Measurements from ENCODE around the gene NEK2.
A peak's percentile ranks its signal among the peaks of the same experiment; 100 is the strongest.
"Not testable (repeated sequence)": the region's sequence is repeated elsewhere in the genome, so short reads cannot be mapped to it uniquely, and the experiment has no call there.

Gene NEK2

DNA sequence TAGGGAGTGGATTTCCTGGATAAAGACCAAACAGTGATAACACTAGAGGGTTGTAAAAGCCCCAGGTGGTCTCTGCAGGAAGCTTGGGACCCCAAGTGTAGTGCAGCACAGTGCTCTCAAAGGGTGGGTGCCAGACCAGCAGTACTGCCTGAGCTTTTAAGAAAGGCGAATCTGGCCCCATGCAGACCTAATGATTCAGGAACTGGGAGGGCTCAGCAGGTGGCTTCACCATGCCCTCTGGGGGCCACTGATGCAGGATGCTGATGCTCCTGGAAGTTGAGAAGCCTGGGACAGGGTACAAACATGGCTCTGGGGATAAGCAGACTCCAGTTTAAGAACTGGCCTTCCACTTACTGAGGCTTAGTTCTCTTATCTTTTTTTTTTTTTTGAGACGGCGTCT, 29.1 kb upstream of the NEK2 start:
- intact Hi-C loops (cut with micrococcal nuclease): no loop called here
- no peaks in the 10 kb centered on the region for H3K9me3 Mint-ChIP-seq
- no peak overlapping the region for H3K4me3 Mint-ChIP-seq
- H3K27ac Mint-ChIP-seq: no peak overlapping the region
- H3K27me3 Mint-ChIP-seq: peaks cover 15% of the 10 kb centered on the region
- no peaks in the 10 kb centered on the region for H3K36me3 Mint-ChIP-seq (ENCODE audit: low read depth)
- H3K4me1 Mint-ChIP-seq (ENCODE audit: low read depth): peaks cover 7% of the 10 kb centered on the region

- intact Hi-C loops (cut with micrococcal nuclease): no loop called here
- H3K9me3 Mint-ChIP-seq: no peaks in the 10 kb centered on the region
- no peaks in the 10 kb centered on the region for H3K36me3 Mint-ChIP-seq (ENCODE audit: low read depth)
- no peak overlapping the region for H3K27ac Mint-ChIP-seq
- no peak overlapping the region for H3K4me3 Mint-ChIP-seq
- H3K4me1 Mint-ChIP-seq (ENCODE audit: low read depth): peaks cover 7% of the 10 kb centered on the region
- peaks cover 21% of the 10 kb centered on the region for H3K27me3 Mint-ChIP-seq
Observed at GRCh38 chr1:211703812-211704537, 28.6 kb upstream of the NEK2 start.

DNA sequence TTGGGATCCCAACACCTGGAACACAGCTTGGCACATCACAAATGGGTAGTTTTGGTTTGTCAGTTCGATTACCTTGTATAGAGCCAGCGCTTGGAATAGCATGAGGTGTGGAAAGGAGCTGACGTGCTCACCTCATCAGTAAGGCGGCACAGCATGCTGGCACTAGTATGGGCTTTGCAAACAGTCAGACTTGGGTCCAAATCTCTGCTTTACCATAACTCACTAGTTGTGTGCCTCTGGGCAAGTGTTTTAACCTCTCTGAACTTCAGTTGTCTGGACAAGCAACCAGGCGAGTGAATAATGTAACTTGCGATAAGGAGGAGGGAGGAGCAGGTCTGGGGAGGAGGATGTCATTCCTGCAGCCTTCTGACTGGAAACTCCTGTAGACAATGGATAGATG, 26.3 kb upstream of the NEK2 start:
- no peak overlapping the region for H3K4me3 Mint-ChIP-seq
- no peak overlapping the region for H3K27ac Mint-ChIP-seq
- H3K4me1 Mint-ChIP-seq (ENCODE audit: low read depth): peaks cover 12% of the 10 kb centered on the region
- intact Hi-C loops (cut with micrococcal nuclease): no loop called here
- no peaks in the 10 kb centered on the region for H3K36me3 Mint-ChIP-seq (ENCODE audit: low read depth)
- peaks cover 28% of the 10 kb centered on the region for H3K27me3 Mint-ChIP-seq
- no peaks in the 10 kb centered on the region for H3K9me3 Mint-ChIP-seq

DNA sequence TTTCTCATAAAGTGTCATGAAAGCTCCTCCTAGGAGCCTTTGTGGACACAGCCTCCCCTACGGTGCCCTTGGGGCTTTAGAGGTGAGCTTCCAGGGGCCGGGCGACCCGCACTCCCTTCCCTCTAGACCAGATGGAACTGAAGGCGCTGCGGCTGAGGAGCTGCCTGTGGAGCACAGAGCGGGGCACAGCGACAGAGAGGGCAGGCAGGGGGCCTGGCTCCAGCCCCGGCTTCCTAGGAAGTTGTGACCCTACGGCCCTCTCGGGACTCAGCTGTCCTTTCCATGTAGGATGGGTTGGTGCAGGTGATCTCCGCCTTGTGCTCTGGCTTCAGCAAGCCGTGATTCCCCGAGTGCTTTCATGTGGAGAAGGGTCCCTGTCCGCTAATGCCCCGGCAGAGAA, 23.6 kb upstream of the NEK2 start:
- Mint-ChIP-seq H3K9me3 (no peaks in the 10 kb centered on the region), H3K27me3 (peaks cover 28% of the 10 kb centered on the region), H3K4me1 (ENCODE audit: low read depth) (peaks cover 21% of the 10 kb centered on the region), H3K27ac (no peak overlapping the region), H3K4me3 (no peak overlapping the region), H3K36me3 (ENCODE audit: low read depth) (no peaks in the 10 kb centered on the region)
- intact Hi-C loops (cut with micrococcal nuclease): loop anchor here (5.0 kb wide), 2 partner anchors 133 to 333 kb away; partner anchors contain the start of gene LPGAT1

- Mint-ChIP-seq H3K27me3 (peaks cover 26% of the 10 kb centered on the region), H3K9me3 (no peaks in the 10 kb centered on the region), H3K27ac (no peak overlapping the region), H3K36me3 (ENCODE audit: low read depth) (no peaks in the 10 kb centered on the region), H3K4me1 (ENCODE audit: low read depth) (peaks cover 15% of the 10 kb centered on the region), H3K4me3 (peak overlapping the region; percentile 55)
- intact Hi-C loops (cut with micrococcal nuclease): loop anchor here (5.0 kb wide), 2 partner anchors 134 to 334 kb away; partner anchors contain the start of gene LPGAT1
Observed at GRCh38 chr1:211698161-211699026, 23.0 kb upstream of the NEK2 start.

GRCh38 chr1:211697356-211697755, 21.9 kb upstream of the NEK2 start:
- H3K4me3 Mint-ChIP-seq: no peak overlapping the region
- peaks cover 26% of the 10 kb centered on the region for H3K27me3 Mint-ChIP-seq
- no peaks in the 10 kb centered on the region for H3K9me3 Mint-ChIP-seq
- no peaks in the 10 kb centered on the region for H3K36me3 Mint-ChIP-seq (ENCODE audit: low read depth)
- H3K27ac Mint-ChIP-seq: no peak overlapping the region
- intact Hi-C loops (cut with micrococcal nuclease): loop anchor here (5.0 kb wide), 2 partner anchors 135 to 335 kb away; partner anchors contain the start of gene LPGAT1
- H3K4me1 Mint-ChIP-seq (ENCODE audit: low read depth): peaks cover 15% of the 10 kb centered on the region

- H3K36me3 Mint-ChIP-seq (ENCODE audit: low read depth): no peaks in the 10 kb centered on the region
- no peak overlapping the region for H3K4me3 Mint-ChIP-seq
- H3K9me3 Mint-ChIP-seq: no peaks in the 10 kb centered on the region
- no peak overlapping the region for H3K27ac Mint-ChIP-seq
- intact Hi-C loops (cut with micrococcal nuclease): loop anchor here (5.0 kb wide), 2 partner anchors 137 to 337 kb away; partner anchors contain the start of gene LPGAT1
- H3K4me1 Mint-ChIP-seq (ENCODE audit: low read depth): peaks cover 15% of the 10 kb centered on the region
- H3K27me3 Mint-ChIP-seq: peaks cover 17% of the 10 kb centered on the region
Observed at GRCh38 chr1:211695135-211695816, 19.9 kb upstream of the NEK2 start.

DNA sequence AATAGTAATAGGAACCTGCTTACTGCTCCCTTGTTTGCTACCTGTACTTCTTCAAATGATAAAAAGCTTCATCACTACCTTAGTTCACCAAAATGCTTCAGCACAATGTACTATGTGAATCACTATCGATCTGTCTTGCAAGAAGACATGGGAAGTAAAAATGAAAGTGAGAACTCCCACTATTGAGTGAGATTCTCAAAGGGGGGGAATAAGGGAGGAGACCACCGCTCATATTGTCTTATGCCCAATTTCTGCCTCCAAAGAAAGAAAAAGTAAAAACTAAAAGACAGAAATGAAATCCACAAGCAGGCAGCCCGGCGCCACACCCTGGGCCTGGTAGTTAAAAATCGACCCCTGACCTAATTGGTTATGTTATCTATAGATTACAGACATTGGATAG, 18.5 kb upstream of the NEK2 start:
- intact Hi-C loops (cut with micrococcal nuclease); H3K9me3 Mint-ChIP-seq: not testable (repeated sequence)

DNA sequence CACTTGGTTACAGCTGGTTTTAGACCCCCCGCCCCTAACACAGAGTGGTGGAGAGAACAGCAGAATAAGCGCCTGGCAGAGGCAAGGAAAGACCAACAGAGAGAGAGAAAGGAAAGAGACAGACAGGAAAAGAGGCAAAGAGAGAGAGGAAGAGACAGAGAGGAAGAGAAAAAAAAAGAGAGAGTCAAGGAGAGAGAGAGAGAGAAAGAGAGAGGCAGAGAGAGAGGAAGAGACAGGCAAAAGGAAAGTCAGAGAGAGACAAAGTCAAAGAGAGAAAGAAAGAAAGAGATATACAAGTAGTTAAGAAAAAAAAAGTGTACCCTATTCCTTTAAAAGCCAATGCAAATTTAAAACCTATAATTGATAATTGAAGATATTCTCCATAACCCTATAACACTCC, 13.0 kb upstream of the NEK2 start:
- no peak overlapping the region for H3K4me3 Mint-ChIP-seq
- H3K27me3 Mint-ChIP-seq: peaks cover 6% of the 10 kb centered on the region
- H3K27ac Mint-ChIP-seq: no peak overlapping the region
- no peaks in the 10 kb centered on the region for H3K9me3 Mint-ChIP-seq
- intact Hi-C loops (cut with micrococcal nuclease): loop anchor here (10.0 kb wide), 1 partner anchor 766 kb away; no protein-coding TSS in a partner anchor
- no peaks in the 10 kb centered on the region for H3K36me3 Mint-ChIP-seq (ENCODE audit: low read depth)
- H3K4me1 Mint-ChIP-seq (ENCODE audit: low read depth): no peaks in the 10 kb centered on the region

More for the DNA sequence above, 18.5 kb upstream of the NEK2 start:
- not testable (repeated sequence) for H3K36me3 Mint-ChIP-seq (ENCODE audit: low read depth); H3K27ac Mint-ChIP-seq; H3K27me3 Mint-ChIP-seq; H3K4me3 Mint-ChIP-seq
- peaks cover 15% of the 10 kb centered on the region for H3K4me1 Mint-ChIP-seq (ENCODE audit: low read depth)

- Mint-ChIP-seq H3K9me3 (no peaks in the 10 kb centered on the region), H3K4me1 (ENCODE audit: low read depth) (no peaks in the 10 kb centered on the region), H3K27ac (no peak overlapping the region), H3K36me3 (ENCODE audit: low read depth) (no peaks in the 10 kb centered on the region), H3K4me3 (no peak overlapping the region), H3K27me3 (peaks cover 10% of the 10 kb centered on the region)
- intact Hi-C loops (cut with micrococcal nuclease): loop anchor here (10.0 kb wide), 1 partner anchor 767 kb away; no protein-coding TSS in a partner anchor
Observed at GRCh38 chr1:211687462-211688215, 12.2 kb upstream of the NEK2 start.

DNA sequence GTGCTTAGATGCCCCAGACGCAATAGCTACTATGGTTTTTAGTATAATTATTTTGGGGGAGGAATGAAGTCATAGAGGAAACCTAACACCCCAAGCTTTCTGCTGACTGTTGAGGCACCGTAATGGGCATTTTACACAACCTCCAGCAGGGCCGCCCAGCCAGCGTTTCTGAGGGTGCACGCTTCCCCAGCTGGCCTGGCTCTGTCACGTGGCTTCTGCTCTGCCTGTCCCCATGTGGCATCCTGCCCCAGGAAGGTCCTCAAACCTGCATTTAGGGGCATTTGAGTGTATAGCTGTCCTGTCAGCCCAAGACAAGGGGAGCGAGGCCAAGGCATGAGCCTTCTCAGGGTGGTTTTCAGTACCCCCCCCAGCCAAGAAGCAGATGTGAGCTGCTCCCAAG, 10.4 kb upstream of the NEK2 start:
- intact Hi-C loops (cut with micrococcal nuclease): loop anchor here (10.0 kb wide), 1 partner anchor 769 kb away; no protein-coding TSS in a partner anchor
- Mint-ChIP-seq H3K9me3 (no peaks in the 10 kb centered on the region), H3K4me1 (ENCODE audit: low read depth) (no peaks in the 10 kb centered on the region), H3K4me3 (no peak overlapping the region), H3K36me3 (ENCODE audit: low read depth) (no peaks in the 10 kb centered on the region), H3K27ac (no peak overlapping the region), H3K27me3 (peaks cover 10% of the 10 kb centered on the region)

DNA sequence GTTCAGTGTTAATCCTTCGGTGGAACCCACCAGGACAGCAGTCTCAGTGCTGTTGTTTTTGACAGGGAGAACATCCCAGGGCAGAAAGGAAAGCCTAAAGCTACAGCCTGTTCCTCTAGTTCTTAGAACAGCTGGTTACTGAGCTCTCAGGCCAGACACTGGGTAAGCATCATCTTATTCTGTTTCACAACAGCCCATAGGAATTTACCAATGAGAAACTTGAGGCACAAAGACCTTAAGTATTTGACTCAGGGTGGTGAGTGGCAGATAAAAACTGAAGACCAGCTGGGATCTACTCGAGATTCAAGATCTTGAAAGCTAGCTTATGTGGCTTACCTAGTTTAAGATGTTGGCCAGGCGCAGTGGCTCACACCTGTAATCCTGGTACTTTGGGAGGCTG, 9.4 kb upstream of the NEK2 start:
- intact Hi-C loops (cut with micrococcal nuclease): loop anchor here (5.0 to 10.0 kb wide), 2 partner anchors 148 to 770 kb away; partner anchors contain the start of gene LPGAT1
- H3K9me3 Mint-ChIP-seq: no peaks in the 10 kb centered on the region

GRCh38 chr1:211684331-211684730, 8.9 kb upstream of the NEK2 start:
- Mint-ChIP-seq H3K4me3 (no peak overlapping the region), H3K27me3 (peaks cover 10% of the 10 kb centered on the region), H3K9me3 (no peaks in the 10 kb centered on the region), H3K27ac (no peak overlapping the region), H3K4me1 (ENCODE audit: low read depth) (no peaks in the 10 kb centered on the region), H3K36me3 (ENCODE audit: low read depth) (no peaks in the 10 kb centered on the region)
- intact Hi-C loops (cut with micrococcal nuclease): loop anchor here (5.0 to 10.0 kb wide), 2 partner anchors 148 to 770 kb away; partner anchors contain the start of gene LPGAT1

More for the DNA sequence above, 9.4 kb upstream of the NEK2 start:
- Mint-ChIP-seq H3K36me3 (ENCODE audit: low read depth) (no peaks in the 10 kb centered on the region), H3K4me3 (no peak overlapping the region), H3K4me1 (ENCODE audit: low read depth) (no peaks in the 10 kb centered on the region), H3K27me3 (peaks cover 10% of the 10 kb centered on the region), H3K27ac (no peak overlapping the region)
